WTC11 (cell line): Measurements from ENCODE around the gene IRX5. TPM values are rescaled to one million over a fixed set of nuclear protein-coding genes. Genes with fewer than 3 reads are reported as not detected.

Experiments used
- ATAC-seq: fragments of 200-7000 bp; cut with Tn5 transposase; 2 replicates; pipeline ENCODE4 v1.10.0; 2021; ENCODE audit warnings: mild to moderate bottlenecking, moderate library complexity
- CTCF ChIA-PET: fragments of 300-600 bp; sonication (Branson Sonifier 250); formaldehyde crosslinking; loops from one replicate; lab custom pipeline; 2021; ENCODE audit warnings: antibody characterized with exemption; lab: Charles Lee
- POLR2A ChIA-PET: fragments of 350-600 bp; sonication (Branson Sonifier 250); formaldehyde crosslinking; loops from one replicate; lab custom pipeline; 2021; ENCODE audit warnings: antibody characterized with exemption; lab: Charles Lee
- DNase-seq: peaks from one replicate; pipeline ENCODE4 v3.0.0; 2021; ENCODE audit warnings: low spot score
- H3K27ac Mint-ChIP-seq: 2 replicates; pipeline ENCODE4 v1.8.0; 2021; ENCODE audit warnings: mixed read lengths
- H3K27me3 Mint-ChIP-seq: 2 replicates; pipeline ENCODE4 v1.8.0; 2021; ENCODE audit warnings: low read depth, mild to moderate bottlenecking, moderate library complexity, mixed read lengths
- H3K36me3 Mint-ChIP-seq: 2 replicates; pipeline ENCODE4 v1.8.0; 2021; ENCODE audit warnings: mixed read lengths
- H3K4me1 Mint-ChIP-seq: 2 replicates; pipeline ENCODE4 v1.8.0; 2022; ENCODE audit warnings: mixed read lengths
- H3K4me3 Mint-ChIP-seq: 2 replicates; pipeline ENCODE4 v1.8.0; 2021; ENCODE audit warnings: mild to moderate bottlenecking, moderate library complexity, mixed read lengths
- H3K9me3 Mint-ChIP-seq: 2 replicates; pipeline ENCODE4 v1.8.0; 2021; ENCODE audit warnings: mixed read lengths
- CBFB ChIP-seq: sonication (generic); formaldehyde crosslinking; IDR thresholded peaks from 2 replicates; pipeline ENCODE4 v1.8.1; 2022; ENCODE audit warnings: mild to moderate bottlenecking, low read depth, missing genetic modification reagents
- CDX4 ChIP-seq: fragments of 250-450 bp; sonication (Bioruptor Pico); IDR thresholded peaks from 2 replicates; pipeline ENCODE4 v1.9.0; 2021; ENCODE audit warnings: moderate library complexity, mild to moderate bottlenecking, inconsistent platforms, borderline replicate concordance
- CREM ChIP-seq: sonication (generic); formaldehyde crosslinking; IDR thresholded peaks from 2 replicates; pipeline ENCODE4 v1.8.1; 2022; ENCODE audit warnings: mild to moderate bottlenecking, missing genetic modification reagents, moderate library complexity
- E2F1 ChIP-seq: sonication (generic); formaldehyde crosslinking; IDR thresholded peaks from 2 replicates; pipeline ENCODE4 v1.8.0; 2022; ENCODE audit warnings: mild to moderate bottlenecking, missing genetic modification reagents
- E2F4 ChIP-seq: sonication (generic); formaldehyde crosslinking; IDR thresholded peaks from 2 replicates; pipeline ENCODE4 v1.8.1; 2022; ENCODE audit warnings: low read depth, mild to moderate bottlenecking, moderate library complexity, missing genetic modification reagents, borderline replicate concordance
- ESRRA ChIP-seq: sonication (generic); formaldehyde crosslinking; IDR thresholded peaks from 2 replicates; pipeline ENCODE4 v1.8.1; 2022; ENCODE audit warnings: mild to moderate bottlenecking, missing genetic modification reagents, borderline replicate concordance
- ETV6 ChIP-seq: sonication (generic); formaldehyde crosslinking; IDR thresholded peaks from 2 replicates; pipeline ENCODE4 v1.8.1; 2022; ENCODE audit warnings: mild to moderate bottlenecking, missing genetic modification reagents
- FOXP1 ChIP-seq: sonication (generic); formaldehyde crosslinking; IDR thresholded peaks from 2 replicates; pipeline ENCODE4 v1.8.0; 2022; ENCODE audit warnings: missing genetic modification reagents, mild to moderate bottlenecking, moderate library complexity, borderline replicate concordance
- FOXP4 ChIP-seq: sonication (generic); formaldehyde crosslinking; IDR thresholded peaks from 2 replicates; pipeline ENCODE4 v1.8.0; 2022; ENCODE audit warnings: mild to moderate bottlenecking, missing genetic modification reagents
- GRHL2 ChIP-seq: fragments of 250-450 bp; sonication (Bioruptor Pico); IDR thresholded peaks from 2 replicates; pipeline ENCODE4 v1.8.0; 2022; ENCODE audit warnings: mild to moderate bottlenecking, moderate library complexity; ENCODE audit not compliant: insufficient replicate concordance, severe bottlenecking
- GTF2I ChIP-seq: fragments of 250-450 bp; sonication (Bioruptor Pico); conservative IDR thresholded peaks from 2 replicates; pipeline ENCODE4 v1.4.0; 2021; ENCODE audit warnings: mild to moderate bottlenecking
- JUN ChIP-seq: sonication (generic); formaldehyde crosslinking; IDR thresholded peaks from 2 replicates; pipeline ENCODE4 v1.8.0; 2023; ENCODE audit warnings: mild to moderate bottlenecking, missing genetic modification reagents
- MXD4 ChIP-seq: fragments of 250-450 bp; sonication (Bioruptor Pico); IDR thresholded peaks from 2 replicates; pipeline ENCODE4 v1.8.0; 2021; ENCODE audit warnings: mild to moderate bottlenecking, moderate library complexity, borderline replicate concordance
- NFE2L1 ChIP-seq: sonication (generic); formaldehyde crosslinking; IDR thresholded peaks from 2 replicates; pipeline ENCODE4 v1.8.1; 2023; ENCODE audit warnings: missing genetic modification reagents
- NFYB ChIP-seq: sonication (generic); formaldehyde crosslinking; conservative IDR thresholded peaks from 2 replicates; pipeline ENCODE4 v1.8.0; 2022; ENCODE audit warnings: low read depth, missing genetic modification reagents
- NR2C2 ChIP-seq: sonication (generic); formaldehyde crosslinking; IDR thresholded peaks from 2 replicates; pipeline ENCODE4 v1.8.0; 2022; ENCODE audit warnings: mild to moderate bottlenecking, missing genetic modification reagents
- NR3C1 ChIP-seq: sonication (generic); formaldehyde crosslinking; conservative IDR thresholded peaks from 2 replicates; pipeline ENCODE4 v1.8.1; 2023; ENCODE audit warnings: low read depth, mild to moderate bottlenecking, missing genetic modification reagents
- SMAD3 ChIP-seq: sonication (generic); formaldehyde crosslinking; IDR thresholded peaks from 2 replicates; pipeline ENCODE4 v1.8.0; 2022; ENCODE audit warnings: missing genetic modification reagents, mild to moderate bottlenecking, borderline replicate concordance
- SMAD4 ChIP-seq: sonication (generic); formaldehyde crosslinking; IDR thresholded peaks from 2 replicates; pipeline ENCODE4 v1.8.0; 2022; ENCODE audit warnings: mild to moderate bottlenecking, missing genetic modification reagents
- SOX15 ChIP-seq: fragments of 250-450 bp; sonication (Bioruptor Pico); IDR thresholded peaks from 2 replicates; pipeline ENCODE4 v1.9.0; 2021; ENCODE audit warnings: mild to moderate bottlenecking
- TP53 ChIP-seq: sonication (generic); formaldehyde crosslinking; IDR thresholded peaks from 2 replicates; pipeline ENCODE4 v1.8.1; 2023; ENCODE audit warnings: mild to moderate bottlenecking, missing genetic modification reagents
- ZNF121 ChIP-seq: sonication (generic); formaldehyde crosslinking; IDR thresholded peaks from 2 replicates; pipeline ENCODE4 v1.8.0; 2023; ENCODE audit warnings: missing genetic modification reagents
- ZNF219 ChIP-seq: sonication (generic); formaldehyde crosslinking; IDR thresholded peaks from 2 replicates; pipeline ENCODE4 v1.8.0; 2023; ENCODE audit warnings: missing genetic modification reagents, mild to moderate bottlenecking, borderline replicate concordance
- ZNF317 ChIP-seq: sonication (generic); formaldehyde crosslinking; IDR thresholded peaks from 2 replicates; pipeline ENCODE4 v1.8.1; 2023; ENCODE audit warnings: low read depth, mild to moderate bottlenecking, moderate library complexity, missing genetic modification reagents, borderline replicate concordance
- ZNF425 ChIP-seq: fragments of 250-450 bp; sonication (Bioruptor Pico); conservative IDR thresholded peaks from 2 replicates; pipeline ENCODE4 v1.9.0; 2021; ENCODE audit warnings: mild to moderate bottlenecking
- ZNF512 ChIP-seq: sonication (generic); formaldehyde crosslinking; IDR thresholded peaks from 2 replicates; pipeline ENCODE4 v1.8.1; 2022; ENCODE audit warnings: missing genetic modification reagents, borderline replicate concordance
- total RNA-seq: library from RNA; stranded (reverse); gene quantifications from 3 replicates; pipeline ENCODE4 v1.2.3, GENCODE V29; 2021

The IRX5 gene
- total RNA-seq, 1 experiment from 2014 or later: 0.35 TPM

GRCh38 chr16:54926166-54926838, 4.4 kb upstream of the IRX5 start:
- Mint-ChIP-seq H3K9me3 (no peaks in the 10 kb centered on the region), H3K4me3 (no peak overlapping the region), H3K27me3 (peaks cover 56% of the 10 kb centered on the region), H3K36me3 (no peaks in the 10 kb centered on the region), H3K4me1 (peaks cover 17% of the 10 kb centered on the region), H3K27ac (no peak overlapping the region)
- POLR2A ChIA-PET: no interaction called here
- TF ChIP-seq SOX15 (CRISPR knock-in tag) (no peak), E2F4 (CRISPR knock-in tag) (no peak), NFE2L1 (CRISPR knock-in tag) (no peak), CREM (no peak), SMAD3 (no peak), CBFB (CRISPR knock-in tag) (no peak), SMAD4 (no peak), ZNF317 (no peak), GRHL2 (CRISPR knock-in tag) (no peak), E2F1 (no peak), MXD4 (CRISPR knock-in tag) (no peak), FOXP1 (CRISPR knock-in tag) (no peak), ESRRA (CRISPR knock-in tag) (no peak), GTF2I (CRISPR knock-in tag) (no peak), ETV6 (CRISPR knock-in tag) (no peak), ZNF425 (no peak), NFYB (CRISPR knock-in tag) (no peak), TP53 (no peak), JUN (CRISPR knock-in tag) (no peak), ZNF219 (CRISPR knock-in tag) (no peak)
- no peak for ATAC-seq
- DNase-seq: no peak
- CTCF ChIA-PET: no interaction called here

GRCh38 chr16:54927125-54928015, 3.3 kb upstream of the IRX5 start:
- DNase-seq (no peak), ATAC-seq (no peak)
- POLR2A ChIA-PET: no interaction called here
- peaks cover 24% of the 10 kb centered on the region for H3K4me1 Mint-ChIP-seq
- CTCF ChIA-PET: interaction anchor here (0.8 to 1.4 kb wide), 4 partner anchors 9 to 1377 kb away, joined by 3 to 5 read pairs (median 3); partner anchors contain the start of gene IRX3
- peaks cover 67% of the 10 kb centered on the region for H3K27me3 Mint-ChIP-seq
- H3K9me3 Mint-ChIP-seq: no peaks in the 10 kb centered on the region
- no peaks in the 10 kb centered on the region for H3K36me3 Mint-ChIP-seq
- H3K27ac Mint-ChIP-seq: no peak overlapping the region
- H3K4me3 Mint-ChIP-seq: peak overlapping the region; percentile 76
- no peak for TF ChIP-seq ZNF121 (CRISPR knock-in tag)
- TF ChIP-seq FOXP4 (CRISPR knock-in tag): no peak
- TF ChIP-seq NR2C2 (CRISPR knock-in tag): no peak
- no peak for TF ChIP-seq ZNF512 (CRISPR knock-in tag)
- TF ChIP-seq CDX4 (CRISPR knock-in tag): no peak
- no peak for TF ChIP-seq NR3C1 (CRISPR knock-in tag)
